ENCODE results near the gene SOX12. TPM values are rescaled to one million over a fixed set of nuclear protein-coding genes. Genes with fewer than 3 reads are reported as not detected.

Gene SOX12
- total and polyA plus RNA-seq, 10 donors, result 3.2 to 12.5 (median 7.0) TPM

- Histone ChIP-seq H3K27me3 (replicated peaks in 1 of 7) (no peaks in the 10 kb centered on the region), H3K4me1 (peaks cover 9 to 22% (median 17%) of the 10 kb centered on the region in 6 donors), H3K9me3 (no peaks in the 10 kb centered on the region), H3K27ac (no peak overlapping the region), H3K36me3 (peaks cover 0 to 16% (median 0%) of the 10 kb centered on the region in 6 donors), H3K4me3 (no peak overlapping the region)
- 26 to 58% (median 40%) methylated on average over 2 of the region's 2 CpGs for WGBS, 5 donors
- no peak for TF ChIP-seq CTCF (IDR thresholded peaks at IDR 0.05 in 8 of 11, conservative IDR thresholded peaks at IDR 0.05 in 3 of 11)
- no peak for TF ChIP-seq POLR2A (IDR thresholded peaks at IDR 0.05)
- no peak for TF ChIP-seq POLR2AphosphoS5 (IDR thresholded peaks at IDR 0.05)
- no peak for DNase-seq
- intact Hi-C loops (cut with DNase I; ENCODE audit: low total_unique reads), result loop anchor here (5.0 kb wide), 1 partner anchor 41 kb away; the partner anchor contains the start of gene SOX12
Observed at GRCh38 chr20:286508-286907, 38.8 kb upstream of the SOX12 start.

GRCh38 chr20:288956-289692, 36.2 kb upstream of the SOX12 start:
- Histone ChIP-seq H3K9me3 (no peaks in the 10 kb centered on the region), H3K4me1 (peaks cover 13 to 42% (median 23%) of the 10 kb centered on the region in 6 donors), H3K27me3 (replicated peaks in 1 of 7) (no peaks in the 10 kb centered on the region), H3K4me3 (peak overlapping the region in 2 of 8 donors; percentile 57 to 79), H3K27ac (no peak overlapping the region), H3K36me3 (no peaks in the 10 kb centered on the region)
- no peak for DNase-seq
- intact Hi-C loops (cut with DNase I; ENCODE audit: low total_unique reads), result loop anchor here (5.0 kb wide), 1 partner anchor 38 kb away; the partner anchor contains the start of gene SOX12
- no peak for TF ChIP-seq POLR2A (IDR thresholded peaks at IDR 0.05)
- TF ChIP-seq CTCF (IDR thresholded peaks at IDR 0.05 in 8 of 11, conservative IDR thresholded peaks at IDR 0.05 in 3 of 11), result no peak
- no peak for TF ChIP-seq POLR2AphosphoS5 (IDR thresholded peaks at IDR 0.05)
- WGBS, 5 donors, result 77 to 97% (median 83%) methylated on average over 3 of the region's 3 CpGs

- DNase-seq, result no peak
- intact Hi-C loops (cut with DNase I; ENCODE audit: low total_unique reads), result loop anchor here (5.0 kb wide), 1 partner anchor 38 kb away; the partner anchor contains the start of gene SOX12
- Histone ChIP-seq H3K27me3 (replicated peaks in 1 of 7) (no peaks in the 10 kb centered on the region), H3K4me3 (peak overlapping the region; percentile 33 to 79 (median 56)), H3K9me3 (no peaks in the 10 kb centered on the region), H3K36me3 (no peaks in the 10 kb centered on the region), H3K27ac (peak overlapping the region in 7 of 8 donors; percentile 72 to 86 (median 76)), H3K4me1 (peaks cover 13 to 42% (median 23%) of the 10 kb centered on the region in 6 donors)
- 47 to 57% (median 53%) methylated on average over 2 of the region's 2 CpGs for WGBS, 5 donors
- TF ChIP-seq POLR2A (IDR thresholded peaks at IDR 0.05) (no peak), CTCF (IDR thresholded peaks at IDR 0.05 in 8 of 11, conservative IDR thresholded peaks at IDR 0.05 in 3 of 11) (no peak), POLR2AphosphoS5 (IDR thresholded peaks at IDR 0.05) (no peak)
Observed at GRCh38 chr20:289693-290083, 35.7 kb upstream of the SOX12 start.

- peaks cover 13 to 42% (median 23%) of the 10 kb centered on the region in 6 donors for H3K4me1 ChIP-seq
- peak; percentile 97 for DNase-seq
- H3K9me3 ChIP-seq, result no peaks in the 10 kb centered on the region
- H3K36me3 ChIP-seq, result no peaks in the 10 kb centered on the region
- intact Hi-C loops (cut with DNase I; ENCODE audit: low total_unique reads), result no loop called here
- peak within 1 kb of the TSS; percentile 29 to 86 (median 74) for H3K27ac ChIP-seq
- H3K4me3 ChIP-seq, result peak within 1 kb of the TSS; percentile 33 to 79 (median 56)
- H3K27me3 ChIP-seq (replicated peaks in 1 of 7), result no peaks in the 10 kb centered on the region
- peak; percentile 52 to 65 (median 58) for TF ChIP-seq POLR2AphosphoS5 (IDR thresholded peaks at IDR 0.05)
- no peak for TF ChIP-seq POLR2A (IDR thresholded peaks at IDR 0.05)
- peak in 7 of 11 experiments; percentile 45 to 66 (median 54) for TF ChIP-seq CTCF (IDR thresholded peaks at IDR 0.05 in 8 of 11, conservative IDR thresholded peaks at IDR 0.05 in 3 of 11)
- 0 to 1% (median 0%) methylated on average over 43 of the region's 43 CpGs for WGBS, 5 donors
Observed at GRCh38 chr20:290084-290831, 35.1 kb upstream of the SOX12 start, which contains the start of gene C20orf96. Gene C20orf96 (minus strand): TSS chr20:290750. CDS start chr20:290610, 140 bp downstream.

All from spleen (tissue), 11 donors.